Activated B cell treated with CpG ODN at 0.5 μM for 24 hours (primary cell): ENCODE measurements around the gene PDXK. TPM values are rescaled to one million over a fixed set of nuclear protein-coding genes. Genes with fewer than 3 reads are reported as not detected.

Experiments
- ATAC-seq: fragments of 200-7000 bp; cut with Tn5 transposase; one replicate; pipeline ENCODE4 v1.10.0; 2021; ENCODE audit warnings: low read depth, mild to moderate bottlenecking, moderate library complexity
- CTCF ChIA-PET: fragments of 350-600 bp; sonication (Branson Sonifier 250); formaldehyde crosslinking; loops from one replicate; lab custom pipeline; 2021; ENCODE audit warnings: antibody characterized with exemption; lab: Charles Lee
- POLR2A ChIA-PET: fragments of 350-600 bp; sonication (Branson Sonifier 250); formaldehyde crosslinking; loops from one replicate; lab custom pipeline; 2021; ENCODE audit warnings: antibody characterized with exemption; lab: Charles Lee
- DNase-seq: peaks from one replicate; pipeline ENCODE4 v3.0.0; 2022
- H3K27ac Mint-ChIP-seq: one replicate; pipeline ENCODE4 v1.8.0; 2020; ENCODE audit warnings: mixed read lengths
- H3K27me3 Mint-ChIP-seq: one replicate; pipeline ENCODE4 v1.8.0; 2021; ENCODE audit warnings: mixed read lengths
- H3K36me3 Mint-ChIP-seq: one replicate; pipeline ENCODE4 v1.8.0; 2021; ENCODE audit warnings: low read depth, mixed read lengths
- H3K4me1 Mint-ChIP-seq: one replicate; pipeline ENCODE4 v1.8.0; 2021; ENCODE audit warnings: mixed read lengths
- H3K4me3 Mint-ChIP-seq: one replicate; pipeline ENCODE4 v1.8.0; 2020; ENCODE audit warnings: mild to moderate bottlenecking, mixed read lengths
- H3K9me3 Mint-ChIP-seq: one replicate; pipeline ENCODE4 v1.8.0; 2020; ENCODE audit warnings: mixed read lengths
- CTCF ChIP-seq: fragments of 200-600 bp; IDR thresholded peaks from one replicate; pipeline ENCODE4 v1.8.0; 2022; ENCODE audit warnings: antibody characterized with exemption, mild to moderate bottlenecking
- intact Hi-C: fragments of 100-400 bp; cut with micrococcal nuclease; formaldehyde crosslinking; loops from one replicate; pipeline ENCODE4 v1.15.1; 2024
- total RNA-seq: library from RNA; stranded (reverse); gene quantifications from 2 replicates; pipeline ENCODE4 v1.2.3, GENCODE V29; 2022

The PDXK gene
- total RNA-seq, 1 donor from 2014 or later = 54.2 TPM

DNA sequence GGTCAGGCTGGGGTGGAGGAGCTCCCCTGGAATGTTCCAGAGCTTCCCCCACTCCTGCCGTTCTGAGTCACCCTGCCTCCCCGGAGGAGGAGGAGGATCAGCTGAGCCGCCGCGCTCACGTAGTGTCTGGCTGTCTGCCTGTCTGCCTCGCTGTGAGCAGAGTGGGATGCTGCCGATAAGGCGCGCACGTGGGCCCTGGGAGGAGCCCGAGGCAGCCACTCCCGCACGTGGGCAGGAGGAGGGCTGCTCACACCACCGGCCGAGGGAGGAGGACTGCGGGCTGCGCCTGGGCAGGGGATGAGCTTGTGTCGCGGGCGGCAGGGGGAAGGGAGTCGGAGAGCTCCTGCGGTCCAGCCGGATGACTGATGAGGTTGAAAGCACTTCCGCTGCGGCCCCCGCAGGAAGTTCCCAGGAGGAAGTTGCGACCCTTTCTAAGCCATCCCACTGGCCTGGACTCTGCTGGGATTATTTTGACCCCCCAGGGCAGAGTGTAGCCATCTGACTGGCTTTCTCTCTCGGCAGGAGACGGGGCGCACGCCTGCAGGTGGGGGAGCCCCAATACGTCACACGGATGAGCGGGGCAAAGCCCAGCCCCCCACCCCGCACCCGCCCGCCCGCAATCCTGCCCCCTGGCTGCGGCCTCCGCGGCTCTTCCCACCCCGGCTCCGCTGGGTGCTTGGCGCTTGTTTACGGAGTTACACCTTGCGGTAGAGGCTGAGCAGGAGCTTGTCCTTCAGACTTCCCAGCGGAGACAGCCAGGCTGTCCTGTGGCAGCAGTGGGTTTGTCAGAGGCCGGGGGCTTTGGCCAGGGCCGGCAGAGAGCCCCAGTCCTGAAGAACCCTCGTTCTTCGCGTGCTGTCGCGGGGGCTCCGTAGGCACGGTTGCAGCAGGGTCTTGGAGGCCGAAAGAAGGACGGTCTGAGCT lies 9.8 kb downstream of the PDXK start:
- Mint-ChIP-seq H3K4me1 (peaks cover 54% of the 10 kb centered on the region), H3K9me3 (no peaks in the 10 kb centered on the region), H3K27ac (peak overlapping the region; percentile 82), H3K27me3 (no peaks in the 10 kb centered on the region), H3K4me3 (peak overlapping the region; percentile 88), H3K36me3 (peaks cover 9% of the 10 kb centered on the region)
- ATAC-seq = peak; percentile 75
- ChIA-PET CTCF (interaction anchor here (1.0 to 1.4 kb wide), 4 partner anchors 9 to 246 kb away, joined by 3 to 7 read pairs (median 4); partner anchors contain the start of gene PDXK), POLR2A (interaction anchor here (0.6 to 2.7 kb wide), 6 partner anchors 9 to 69 kb away, joined by 3 to 21 read pairs (median 10); partner anchors contain the start of genes HSF2BP, PDXK and RRP1B)
- no peak for TF ChIP-seq CTCF
- intact Hi-C loops = loop anchor here (1.0 to 5.0 kb wide), 2 partner anchors 9 to 139 kb away; partner anchors contain the start of genes AGPAT3 and PDXK
- DNase-seq = peak; percentile 69

GRCh38 chr21:43731476-43731875 lies 12.5 kb downstream of the PDXK start:
- peaks cover 32% of the 10 kb centered on the region for H3K4me1 Mint-ChIP-seq
- H3K27me3 Mint-ChIP-seq = no peaks in the 10 kb centered on the region
- POLR2A ChIA-PET = no interaction called here
- DNase-seq = no peak
- peak overlapping the region; percentile 3 for H3K4me3 Mint-ChIP-seq
- intact Hi-C loops = no loop called here
- ATAC-seq = no peak
- no peaks in the 10 kb centered on the region for H3K9me3 Mint-ChIP-seq
- TF ChIP-seq CTCF = no peak
- peaks cover 18% of the 10 kb centered on the region for H3K36me3 Mint-ChIP-seq
- H3K27ac Mint-ChIP-seq = no peak overlapping the region
- CTCF ChIA-PET = no interaction called here

- Mint-ChIP-seq H3K27me3 (no peaks in the 10 kb centered on the region), H3K9me3 (no peaks in the 10 kb centered on the region), H3K4me1 (peaks cover 26% of the 10 kb centered on the region), H3K27ac (no peak overlapping the region), H3K36me3 (peaks cover 20% of the 10 kb centered on the region), H3K4me3 (no peak overlapping the region)
- ATAC-seq (no peak), DNase-seq (no peak)
- ChIA-PET POLR2A (no interaction called here), CTCF (no interaction called here)
- intact Hi-C loops = no loop called here
- no peak for TF ChIP-seq CTCF
Observed at GRCh38 chr21:43731891-43732711, 13.2 kb downstream of the PDXK start.

DNA sequence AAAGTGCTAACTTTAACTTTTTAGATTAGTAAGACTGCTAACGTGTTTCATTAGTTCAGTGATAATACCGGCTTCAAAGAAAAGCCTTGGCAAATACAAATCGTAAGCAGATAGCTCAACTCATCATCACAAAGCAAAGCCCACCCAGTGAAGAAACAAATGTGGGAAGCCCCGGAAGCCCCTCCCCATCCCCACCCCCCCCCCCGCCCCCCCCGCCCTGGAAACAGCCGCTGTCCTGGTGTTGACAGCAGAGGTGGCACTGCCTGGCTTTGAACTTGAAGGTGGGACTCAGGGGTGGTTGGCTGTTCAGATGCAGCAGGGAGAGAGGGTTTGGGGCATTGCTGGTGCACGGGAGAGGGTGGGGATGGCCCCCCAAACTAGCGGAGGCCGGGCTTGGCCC lies 14.1 kb downstream of the PDXK start:
- Mint-ChIP-seq H3K27ac (no peak overlapping the region), H3K4me3 (no peak overlapping the region)

More for the DNA sequence above, 14.1 kb downstream of the PDXK start:
- ATAC-seq (no peak), DNase-seq (no peak)
- ChIA-PET CTCF (no interaction called here), POLR2A (no interaction called here)
- Mint-ChIP-seq H3K9me3 (no peaks in the 10 kb centered on the region), H3K27me3 (no peaks in the 10 kb centered on the region), H3K36me3 (peaks cover 22% of the 10 kb centered on the region), H3K4me1 (peaks cover 17% of the 10 kb centered on the region)
- TF ChIP-seq CTCF = no peak
- intact Hi-C loops = no loop called here
